T-helper 1 cell treated with Interleukin-12 subunit alpha and Interleukin-12 subunit beta and Interleukin-4 antibody, amounts not matched to agents 30 μg/mL and 1 μg/mL, for 36 hours (primary cell): ENCODE data around the gene TEP1.

Experiments
- H3K27ac Mint-ChIP-seq: one replicate; pipeline ENCODE4 v1.8.0; 2021; ENCODE audit warnings: mild to moderate bottlenecking, mixed read lengths
- H3K27me3 Mint-ChIP-seq: one replicate; pipeline ENCODE4 v1.8.0; 2021; ENCODE audit warnings: low read depth, mixed read lengths
- H3K36me3 Mint-ChIP-seq: one replicate; pipeline ENCODE4 v1.8.0; 2021; ENCODE audit warnings: low read depth, mixed read lengths
- H3K4me1 Mint-ChIP-seq: one replicate; pipeline ENCODE4 v1.8.0; 2021; ENCODE audit warnings: low read depth, mixed read lengths
- H3K4me3 Mint-ChIP-seq: one replicate; pipeline ENCODE4 v1.8.0; 2021; ENCODE audit warnings: mild to moderate bottlenecking, moderate library complexity, mixed read lengths
- H3K9me3 Mint-ChIP-seq: one replicate; pipeline ENCODE4 v1.8.0; 2021; ENCODE audit warnings: mixed read lengths

Gene TEP1

DNA sequence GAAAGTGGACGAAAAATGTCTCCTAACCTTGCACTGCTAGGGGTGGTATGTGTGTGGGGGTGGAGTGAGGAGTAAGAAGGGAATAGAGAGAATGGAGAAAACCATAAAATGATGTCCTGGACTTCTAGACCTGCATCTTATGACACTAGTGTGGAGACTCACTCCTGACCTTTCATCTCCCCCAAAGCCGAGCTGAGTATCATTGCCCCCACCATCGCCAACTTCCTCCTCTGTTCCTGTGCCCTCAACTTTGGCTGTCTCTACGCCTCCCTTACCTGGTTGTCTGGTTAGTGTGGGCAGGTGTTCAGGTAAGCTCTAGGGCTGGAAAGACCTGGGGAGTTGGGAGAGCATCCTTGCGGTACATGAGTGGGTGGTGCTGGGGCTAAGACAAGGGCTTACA lies 27.2 kb upstream of the TEP1 start:
- H3K4me1 Mint-ChIP-seq: peaks cover 17% of the 10 kb centered on the region
- peaks cover 5% of the 10 kb centered on the region for H3K36me3 Mint-ChIP-seq
- no peaks in the 10 kb centered on the region for H3K9me3 Mint-ChIP-seq
- H3K27me3 Mint-ChIP-seq: no peaks in the 10 kb centered on the region
- H3K27ac Mint-ChIP-seq: no peak overlapping the region
- no peak overlapping the region for H3K4me3 Mint-ChIP-seq

DNA sequence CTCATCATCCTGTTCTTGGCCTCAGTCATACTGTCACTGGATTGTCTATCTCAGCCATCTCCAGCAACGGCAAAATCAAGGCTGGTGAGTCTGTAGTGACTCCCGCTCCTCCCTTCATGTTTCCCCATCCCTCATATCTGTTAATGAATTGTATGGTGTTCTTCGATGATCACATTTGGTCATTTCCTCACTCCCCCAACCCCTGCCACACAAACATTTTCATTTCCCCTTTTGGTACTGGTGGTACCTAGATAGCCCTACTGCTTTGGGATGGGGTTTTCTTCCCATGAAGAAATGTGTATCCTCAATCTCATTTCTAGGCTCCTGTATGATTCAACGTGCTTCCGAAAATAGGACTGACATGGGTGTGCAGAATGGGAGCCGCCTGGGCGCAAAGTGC lies 25.4 kb upstream of the TEP1 start:
- H3K36me3 Mint-ChIP-seq: peaks cover 5% of the 10 kb centered on the region
- no peaks in the 10 kb centered on the region for H3K9me3 Mint-ChIP-seq
- no peak overlapping the region for H3K4me3 Mint-ChIP-seq
- no peak overlapping the region for H3K27ac Mint-ChIP-seq
- no peaks in the 10 kb centered on the region for H3K27me3 Mint-ChIP-seq
- peaks cover 17% of the 10 kb centered on the region for H3K4me1 Mint-ChIP-seq

DNA sequence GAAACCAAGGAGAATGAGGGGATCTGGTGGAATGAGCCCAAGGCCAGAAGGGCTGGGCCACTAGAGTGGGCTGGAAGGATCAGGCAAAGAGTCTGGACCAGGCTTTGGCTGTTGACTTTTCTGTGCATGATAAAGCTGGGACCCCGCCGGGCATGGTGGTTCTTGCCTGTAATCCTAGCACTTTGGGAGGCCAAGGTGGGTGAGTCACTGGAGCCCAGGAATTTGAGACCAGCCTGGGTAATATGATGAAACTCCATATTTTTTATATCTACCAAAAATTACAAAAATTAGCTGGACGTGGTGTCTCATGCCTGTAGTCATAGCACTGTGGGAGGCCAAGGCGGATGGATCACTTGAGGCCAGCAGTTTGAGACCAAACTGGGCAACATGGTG lies 23.1 kb upstream of the TEP1 start:
- Mint-ChIP-seq H3K4me3 (no peak overlapping the region), H3K36me3 (no peaks in the 10 kb centered on the region), H3K4me1 (peaks cover 10% of the 10 kb centered on the region), H3K27ac (no peak overlapping the region), H3K9me3 (no peaks in the 10 kb centered on the region), H3K27me3 (no peaks in the 10 kb centered on the region)

DNA sequence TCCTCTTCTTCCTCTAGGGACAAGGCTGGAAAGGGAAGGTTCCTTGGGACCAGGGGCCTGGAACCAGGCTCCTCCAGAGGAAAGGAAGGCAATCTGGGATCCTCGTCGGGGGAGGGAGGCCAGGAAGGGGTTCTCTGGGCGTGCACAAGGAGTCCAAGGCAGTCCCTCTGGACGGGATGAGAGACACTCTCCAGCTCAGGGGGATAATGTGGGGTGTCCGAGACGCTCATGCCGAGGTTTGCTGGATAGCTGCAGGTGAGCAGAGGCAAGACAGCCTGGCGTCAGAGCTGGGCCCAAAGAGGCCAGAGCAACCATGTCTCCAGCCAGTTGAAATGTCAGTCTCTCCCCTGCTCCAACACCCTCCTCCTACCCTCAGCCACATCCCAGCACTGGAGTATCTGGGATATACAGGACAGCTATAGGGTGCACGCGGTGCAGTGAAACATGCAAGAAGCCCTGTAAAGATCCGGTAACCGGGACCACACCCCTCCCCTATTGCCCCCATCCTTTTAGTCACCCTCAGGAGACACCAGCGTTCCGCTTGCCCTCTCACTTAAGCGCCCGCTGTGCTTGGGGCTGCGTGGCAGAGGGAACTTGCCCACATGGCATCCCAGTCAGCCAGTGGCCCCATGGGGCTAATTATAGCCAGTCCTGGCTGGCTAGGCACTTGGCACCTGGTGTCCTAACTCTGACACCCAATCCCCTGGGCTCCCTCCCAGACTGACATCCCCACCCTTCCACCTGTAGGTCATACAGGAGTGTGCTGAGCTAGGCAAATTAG lies 22.5 kb upstream of the TEP1 start, which contains the start of gene KLHL33:
KLHL33 (minus strand) TSS at position 585 of the 781 bp plus-strand sequence; CDS start at position 230, 355 bp downstream.
- Mint-ChIP-seq H3K9me3 (no peaks in the 10 kb centered on the region), H3K36me3 (no peaks in the 10 kb centered on the region), H3K27me3 (no peaks in the 10 kb centered on the region), H3K27ac (no peak within 1 kb of the TSS), H3K4me1 (peaks cover 6% of the 10 kb centered on the region), H3K4me3 (no peak within 1 kb of the TSS)

DNA sequence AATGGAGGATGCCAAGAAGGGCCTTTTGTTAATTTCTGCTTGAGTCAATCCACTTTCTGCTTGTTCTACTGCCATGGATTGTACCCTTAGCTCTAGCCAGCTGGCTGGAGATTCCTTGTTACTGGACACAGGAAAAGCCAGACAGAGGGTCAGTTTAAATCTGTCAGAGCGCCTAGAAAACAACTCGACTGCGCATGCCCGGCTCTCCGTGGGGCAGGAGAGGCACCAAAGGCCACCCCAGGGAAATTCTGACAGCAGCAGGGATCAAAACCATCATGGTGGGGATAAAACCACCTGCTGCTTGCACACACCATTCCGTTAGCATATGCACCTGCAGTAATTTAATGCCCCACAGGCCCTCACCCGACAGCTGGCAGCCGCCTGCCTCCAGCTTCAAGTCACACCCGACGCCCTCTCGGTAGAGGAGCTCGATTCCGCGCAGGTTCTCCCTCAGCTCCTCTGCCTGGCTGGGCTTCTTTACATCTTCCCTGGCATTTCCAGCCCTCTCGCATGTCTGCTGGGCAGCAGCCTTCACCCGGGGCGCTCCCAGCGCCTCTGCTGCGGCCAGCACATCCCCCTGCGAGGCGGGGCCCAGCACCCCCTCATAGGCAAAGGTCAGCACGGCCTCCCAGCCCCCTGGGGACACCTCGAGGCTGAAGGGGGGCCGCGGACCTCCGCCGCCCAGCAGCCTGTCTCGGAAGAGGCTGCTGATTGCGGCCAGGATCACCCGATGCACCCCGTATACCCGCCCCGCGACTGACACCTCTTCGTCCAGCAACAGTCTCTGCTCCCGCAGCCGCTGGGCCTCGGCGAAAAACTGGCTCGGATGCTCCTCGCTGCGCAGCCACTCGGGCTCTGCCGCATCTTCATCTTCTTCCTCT lies 21.6 kb upstream of the TEP1 start:
- Mint-ChIP-seq H3K27me3 (no peaks in the 10 kb centered on the region), H3K9me3 (no peaks in the 10 kb centered on the region), H3K4me3 (no peak overlapping the region), H3K4me1 (peaks cover 2% of the 10 kb centered on the region), H3K36me3 (no peaks in the 10 kb centered on the region), H3K27ac (no peak overlapping the region)

DNA sequence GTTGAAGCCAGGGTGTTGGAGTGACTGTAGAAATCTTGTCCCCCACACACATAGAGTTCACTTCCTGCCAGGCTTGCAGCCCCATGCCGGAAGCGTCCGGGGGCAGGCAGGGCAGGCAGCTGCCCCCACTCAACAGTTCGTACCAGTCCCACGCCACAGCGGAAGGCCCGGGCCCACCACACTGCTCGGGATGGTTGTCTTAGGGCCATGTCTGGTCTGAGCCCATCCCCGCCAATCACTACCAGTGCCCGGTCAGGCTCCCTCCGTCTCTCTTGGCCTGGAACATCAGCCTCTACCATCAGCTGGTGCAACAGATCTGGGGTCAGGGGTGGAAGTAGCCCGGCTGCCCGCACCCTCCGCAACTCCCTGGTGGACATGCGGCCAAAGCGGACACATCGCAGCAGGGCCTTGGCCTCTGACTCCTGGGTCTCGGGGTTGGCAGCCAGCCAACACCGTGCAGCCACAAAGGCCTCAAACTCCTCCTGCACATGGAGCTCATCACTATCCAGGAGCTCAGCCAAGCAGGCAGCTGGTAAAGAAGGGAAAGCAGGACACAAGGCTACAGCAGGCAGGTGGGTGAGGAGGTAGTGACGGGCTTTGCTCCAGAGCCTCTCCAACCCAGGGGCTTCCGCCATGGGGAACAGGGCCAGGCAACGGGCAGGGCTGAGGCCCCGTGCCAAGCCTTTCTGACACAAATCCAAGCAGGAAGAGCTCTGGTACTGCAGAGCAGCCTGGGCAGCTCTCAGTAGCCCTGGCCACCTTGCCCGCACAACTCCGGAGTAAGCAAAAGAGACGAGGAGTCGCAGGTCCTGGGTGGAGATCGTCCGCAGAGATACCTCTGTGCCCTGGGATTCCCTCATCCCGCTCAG lies 16.7 kb upstream of the TEP1 start:
- H3K27me3 Mint-ChIP-seq: no peaks in the 10 kb centered on the region
- no peaks in the 10 kb centered on the region for H3K36me3 Mint-ChIP-seq
- H3K4me1 Mint-ChIP-seq: peaks cover 17% of the 10 kb centered on the region
- no peak overlapping the region for H3K4me3 Mint-ChIP-seq
- H3K9me3 Mint-ChIP-seq: no peaks in the 10 kb centered on the region
- no peak overlapping the region for H3K27ac Mint-ChIP-seq

DNA sequence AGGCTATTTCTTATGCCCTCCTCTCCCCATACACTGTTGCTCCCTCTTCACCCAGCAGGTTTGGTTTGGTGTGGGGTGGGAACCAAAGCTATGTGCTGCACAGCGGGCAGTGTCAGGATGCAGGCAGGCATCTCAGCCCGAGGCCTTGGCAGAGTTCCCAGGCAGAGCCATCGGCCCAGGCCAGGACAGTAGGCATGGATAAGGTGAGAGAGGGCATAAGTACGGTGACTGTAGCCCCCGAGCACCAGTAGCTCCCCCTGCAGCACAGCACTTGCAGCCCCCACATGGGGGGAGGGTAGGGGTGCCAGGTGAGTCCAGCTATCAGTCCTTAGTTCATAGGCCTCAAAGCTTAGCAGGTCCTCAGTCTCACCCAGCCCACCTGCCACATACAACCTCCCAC lies 15.5 kb upstream of the TEP1 start:
- H3K4me1 Mint-ChIP-seq: peaks cover 17% of the 10 kb centered on the region

DNA sequence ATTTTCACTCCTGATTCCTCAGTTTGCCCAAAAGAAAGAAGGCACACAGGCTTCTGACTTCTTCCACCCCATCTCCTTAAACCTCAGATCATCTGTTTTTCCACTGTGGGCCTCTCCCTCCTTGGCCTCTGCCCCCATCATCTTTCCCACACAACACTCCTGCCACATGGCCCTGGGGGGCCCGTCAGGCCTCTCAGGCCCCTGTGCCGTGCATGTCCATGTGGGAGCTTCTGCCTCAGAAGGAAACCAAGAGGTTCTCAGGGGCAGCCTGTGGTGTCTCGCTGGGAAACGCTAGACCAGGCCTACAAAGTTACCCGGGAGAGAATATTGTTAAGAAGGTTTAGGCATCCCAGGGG lies 14.7 kb upstream of the TEP1 start:
- Mint-ChIP-seq H3K36me3 (no peaks in the 10 kb centered on the region), H3K4me3 (peak overlapping the region; percentile 19), H3K27me3 (no peaks in the 10 kb centered on the region), H3K4me1 (peaks cover 17% of the 10 kb centered on the region), H3K9me3 (no peaks in the 10 kb centered on the region), H3K27ac (peak overlapping the region; percentile 66)

More for the DNA sequence above, 15.5 kb upstream of the TEP1 start:
- Mint-ChIP-seq H3K36me3 (no peaks in the 10 kb centered on the region), H3K27me3 (no peaks in the 10 kb centered on the region), H3K9me3 (no peaks in the 10 kb centered on the region), H3K4me3 (no peak overlapping the region), H3K27ac (no peak overlapping the region)

DNA sequence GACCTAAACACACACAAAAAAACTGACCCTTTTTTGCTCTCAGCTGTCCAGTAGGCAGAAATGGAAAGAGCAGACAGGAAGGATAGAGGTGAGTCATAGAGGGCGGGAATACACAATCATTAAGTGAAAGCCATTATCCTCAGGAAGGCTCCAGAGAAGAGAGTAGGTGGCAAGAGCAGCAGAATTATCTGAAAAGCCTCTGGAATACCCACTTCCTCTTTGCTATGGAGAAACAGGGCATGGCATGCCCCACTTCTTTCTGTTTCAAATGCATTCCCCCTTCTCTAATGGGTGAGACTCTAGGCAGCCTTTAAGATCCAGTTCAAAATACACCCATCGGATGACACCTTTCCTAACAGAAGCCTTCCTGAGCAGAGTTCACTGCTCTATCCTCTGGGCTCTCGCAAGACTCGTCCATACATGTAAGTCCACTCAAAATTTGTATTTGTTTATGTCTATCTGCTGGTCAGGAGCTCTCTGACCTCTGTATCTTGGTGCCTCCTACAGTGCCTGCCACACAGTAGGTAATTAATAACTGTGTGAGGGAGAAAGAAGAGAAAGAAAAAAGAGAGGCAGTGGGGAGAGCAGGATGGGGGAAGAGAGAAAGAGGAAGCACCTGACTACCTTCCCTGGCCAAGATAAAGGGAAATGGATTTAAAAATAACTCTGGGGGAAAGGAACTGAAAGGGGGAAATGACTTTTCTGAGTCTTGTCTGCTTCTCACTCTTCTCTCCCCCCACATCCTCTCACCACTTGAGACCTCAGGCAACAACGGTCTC lies 14.1 kb upstream of the TEP1 start:
- Mint-ChIP-seq H3K36me3 (no peaks in the 10 kb centered on the region), H3K4me3 (peak overlapping the region; percentile 19), H3K27me3 (no peaks in the 10 kb centered on the region), H3K27ac (peak overlapping the region; percentile 66), H3K9me3 (no peaks in the 10 kb centered on the region), H3K4me1 (peaks cover 17% of the 10 kb centered on the region)

DNA sequence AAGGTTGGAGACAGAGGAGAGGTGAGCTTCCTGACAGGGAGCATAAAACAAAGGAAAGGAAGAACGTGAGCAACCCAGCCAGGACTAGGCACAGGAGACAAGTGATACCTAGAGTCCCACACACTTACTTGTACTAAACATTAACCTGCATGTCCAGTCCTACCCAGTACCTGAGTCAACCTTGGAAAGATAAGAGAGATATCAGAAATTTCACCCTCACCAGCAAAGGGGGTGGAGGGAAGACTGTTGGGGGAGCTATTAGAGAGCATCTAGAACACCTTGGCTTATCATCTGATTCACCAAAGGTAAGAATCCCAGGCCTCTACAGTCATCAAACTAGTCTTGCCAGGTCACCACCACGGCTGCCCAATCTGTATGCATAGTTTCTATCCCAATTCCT lies 11.6 kb upstream of the TEP1 start:
- Mint-ChIP-seq H3K9me3 (no peaks in the 10 kb centered on the region), H3K4me1 (peaks cover 17% of the 10 kb centered on the region), H3K27me3 (no peaks in the 10 kb centered on the region), H3K36me3 (no peaks in the 10 kb centered on the region), H3K27ac (no peak overlapping the region), H3K4me3 (no peak overlapping the region)

DNA sequence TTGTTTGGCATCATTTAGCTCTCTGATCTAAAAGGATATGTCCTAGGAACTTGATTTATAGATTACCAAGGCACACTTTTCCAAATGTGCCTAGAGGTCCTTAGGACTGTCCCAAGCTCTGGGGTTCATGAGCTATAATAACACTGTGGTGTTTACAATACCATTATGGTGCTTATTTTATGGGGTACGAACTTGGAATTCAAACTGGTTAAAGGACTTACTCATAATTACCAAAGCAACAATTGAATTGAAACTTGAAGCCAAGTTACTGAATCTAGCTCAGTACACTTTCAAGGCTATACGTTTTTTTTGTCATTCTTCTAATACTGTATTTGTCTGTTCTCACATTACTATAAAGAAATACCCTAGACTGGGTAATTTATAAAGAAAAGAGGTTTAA lies 9.6 kb upstream of the TEP1 start:
- Mint-ChIP-seq H3K36me3 (no peaks in the 10 kb centered on the region), H3K4me1 (peaks cover 8% of the 10 kb centered on the region), H3K4me3 (no peak overlapping the region)

DNA sequence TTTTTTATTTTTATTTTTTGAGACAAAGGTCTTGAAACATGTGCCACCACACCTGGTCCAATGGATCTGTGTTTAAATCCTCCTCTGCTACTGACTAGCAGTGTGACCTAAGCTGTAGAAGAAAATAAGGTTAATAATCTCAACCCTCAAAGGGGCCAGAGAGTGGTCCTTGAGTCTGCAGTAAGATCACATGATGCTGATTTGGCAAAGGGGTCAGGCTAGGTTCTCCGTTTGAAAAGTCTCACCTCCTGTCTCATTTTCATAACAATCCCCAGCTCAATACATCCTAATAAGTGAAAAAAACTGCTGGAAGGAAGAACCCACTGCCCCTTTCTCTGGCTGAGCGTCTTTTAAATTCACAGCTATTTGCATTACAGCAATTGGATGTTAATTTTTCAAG lies 8.0 kb upstream of the TEP1 start:
- Mint-ChIP-seq H3K4me1 (no peaks in the 10 kb centered on the region), H3K36me3 (no peaks in the 10 kb centered on the region), H3K27ac (no peak overlapping the region)

More for the DNA sequence above, 9.6 kb upstream of the TEP1 start:
- no peak overlapping the region for H3K27ac Mint-ChIP-seq
- H3K27me3 Mint-ChIP-seq: no peaks in the 10 kb centered on the region
- H3K9me3 Mint-ChIP-seq: no peaks in the 10 kb centered on the region

DNA sequence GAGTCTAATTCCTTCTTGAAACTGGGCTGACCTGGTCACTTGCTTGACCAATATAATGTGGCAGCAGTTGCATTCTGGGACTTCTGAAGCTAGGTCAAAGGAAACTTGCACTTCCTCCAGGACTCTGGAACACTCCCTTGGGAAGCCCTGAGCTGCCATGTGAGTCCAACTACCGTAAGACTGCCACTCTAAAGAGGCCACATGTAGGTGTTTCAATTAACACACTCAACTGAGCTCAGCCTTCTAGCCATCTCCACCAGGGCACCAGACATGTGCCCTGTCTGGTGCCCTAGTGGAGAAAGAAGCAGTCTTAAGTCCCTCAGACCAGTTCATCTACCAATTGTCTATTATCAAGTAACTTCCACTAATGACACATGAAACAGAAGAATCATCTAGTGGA lies 6.1 kb upstream of the TEP1 start:
- Mint-ChIP-seq H3K4me1 (peaks cover 5% of the 10 kb centered on the region), H3K27ac (no peak overlapping the region), H3K36me3 (no peaks in the 10 kb centered on the region), H3K27me3 (no peaks in the 10 kb centered on the region), H3K9me3 (no peaks in the 10 kb centered on the region), H3K4me3 (no peak overlapping the region)

More for the DNA sequence above, 8.0 kb upstream of the TEP1 start:
- H3K4me3 Mint-ChIP-seq: no peak overlapping the region
- H3K9me3 Mint-ChIP-seq: no peaks in the 10 kb centered on the region
- H3K27me3 Mint-ChIP-seq: no peaks in the 10 kb centered on the region

DNA sequence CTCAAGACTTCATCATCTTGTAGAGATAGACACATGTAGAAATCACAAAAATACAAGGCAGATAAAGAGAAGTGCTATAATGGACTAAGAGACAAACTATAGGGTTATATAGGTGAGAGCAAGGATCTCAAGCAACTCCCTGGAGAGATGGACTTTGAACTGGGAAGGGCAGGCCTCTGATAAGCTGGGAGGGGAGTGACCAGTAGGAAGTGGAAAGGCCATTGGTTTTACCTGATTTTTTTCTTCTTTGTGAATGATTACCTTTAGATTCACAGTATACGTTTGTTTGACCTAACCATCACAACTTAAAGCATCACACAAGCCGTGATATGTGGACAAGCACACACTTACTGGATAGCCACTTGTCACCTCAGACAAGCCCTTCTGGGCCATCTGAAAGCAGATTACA lies 5.2 kb upstream of the TEP1 start:
- Mint-ChIP-seq H3K27ac (no peak overlapping the region), H3K9me3 (no peaks in the 10 kb centered on the region), H3K4me1 (peaks cover 12% of the 10 kb centered on the region), H3K36me3 (peaks cover 1% of the 10 kb centered on the region), H3K27me3 (no peaks in the 10 kb centered on the region), H3K4me3 (no peak overlapping the region)
